GM20000 (cell line): ENCODE measurements around the gene EPRS1.
A peak's percentile ranks its signal among the peaks of the same experiment; 100 is the strongest.

Experiments
- DNase-seq: peaks from one replicate; pipeline ENCODE4 v3.0.0; 2012; ENCODE audit warnings: low spot score
- TF ChIP-seq, protein P1 (sequence below): IDR thresholded peaks from 2 replicates; pipeline ENCODE4 v1.5.1; 2012; ENCODE audit warnings: mild to moderate bottlenecking, control low read depth; ENCODE audit errors: extremely low read depth, missing control alignments

The EPRS1 gene

DNA sequence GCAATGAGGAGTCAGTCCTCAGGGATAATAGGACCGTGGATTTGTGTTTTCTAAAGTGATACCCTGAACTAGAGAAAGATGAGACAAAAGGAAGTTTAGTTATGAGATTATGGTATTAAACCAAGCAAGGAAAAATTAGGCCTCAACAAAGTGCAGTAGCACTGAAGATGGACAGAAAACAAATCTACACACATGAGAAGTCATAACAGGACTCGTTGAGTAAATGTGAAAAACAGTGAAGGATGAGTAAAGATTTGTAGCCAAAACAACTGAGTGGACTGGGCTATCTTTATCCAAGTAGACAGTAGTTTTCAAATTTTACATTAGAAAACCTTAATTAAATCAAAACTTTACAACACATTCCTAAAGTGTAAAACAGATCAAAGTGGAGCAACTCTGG, 15.0 kb downstream of the EPRS1 start:
- DNase-seq, result no peak
- TF ChIP-seq, protein P1, sequence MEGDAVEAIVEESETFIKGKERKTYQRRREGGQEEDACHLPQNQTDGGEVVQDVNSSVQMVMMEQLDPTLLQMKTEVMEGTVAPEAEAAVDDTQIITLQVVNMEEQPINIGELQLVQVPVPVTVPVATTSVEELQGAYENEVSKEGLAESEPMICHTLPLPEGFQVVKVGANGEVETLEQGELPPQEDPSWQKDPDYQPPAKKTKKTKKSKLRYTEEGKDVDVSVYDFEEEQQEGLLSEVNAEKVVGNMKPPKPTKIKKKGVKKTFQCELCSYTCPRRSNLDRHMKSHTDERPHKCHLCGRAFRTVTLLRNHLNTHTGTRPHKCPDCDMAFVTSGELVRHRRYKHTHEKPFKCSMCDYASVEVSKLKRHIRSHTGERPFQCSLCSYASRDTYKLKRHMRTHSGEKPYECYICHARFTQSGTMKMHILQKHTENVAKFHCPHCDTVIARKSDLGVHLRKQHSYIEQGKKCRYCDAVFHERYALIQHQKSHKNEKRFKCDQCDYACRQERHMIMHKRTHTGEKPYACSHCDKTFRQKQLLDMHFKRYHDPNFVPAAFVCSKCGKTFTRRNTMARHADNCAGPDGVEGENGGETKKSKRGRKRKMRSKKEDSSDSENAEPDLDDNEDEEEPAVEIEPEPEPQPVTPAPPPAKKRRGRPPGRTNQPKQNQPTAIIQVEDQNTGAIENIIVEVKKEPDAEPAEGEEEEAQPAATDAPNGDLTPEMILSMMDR, result no peak

DNA sequence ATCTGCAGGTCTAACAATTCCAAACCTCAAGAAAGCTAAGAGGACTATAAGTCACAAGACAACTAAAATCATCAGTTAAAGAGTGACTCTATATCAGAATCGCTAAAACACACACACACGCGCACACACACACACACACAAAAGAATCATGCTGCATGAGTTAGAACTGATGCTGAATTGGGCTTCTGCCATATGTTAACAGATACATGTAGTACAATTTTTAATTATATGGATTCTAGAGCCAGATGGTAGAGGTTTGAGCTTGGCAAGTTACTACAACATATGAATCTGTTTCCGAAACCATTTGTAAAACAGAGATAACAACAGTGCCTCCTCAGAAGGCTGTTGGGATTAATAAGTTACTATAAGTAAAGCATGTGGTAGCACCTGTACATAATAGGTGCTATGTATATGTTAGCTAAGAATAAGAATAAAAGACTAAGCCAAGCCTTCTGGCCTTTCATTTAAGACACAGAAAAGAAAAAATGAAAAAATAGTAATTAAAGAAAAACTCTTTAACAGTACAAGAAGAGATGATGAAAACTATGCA, 17.9 kb downstream of the EPRS1 start:
- no peak for DNase-seq
- TF ChIP-seq, protein P1, result no peak

DNA sequence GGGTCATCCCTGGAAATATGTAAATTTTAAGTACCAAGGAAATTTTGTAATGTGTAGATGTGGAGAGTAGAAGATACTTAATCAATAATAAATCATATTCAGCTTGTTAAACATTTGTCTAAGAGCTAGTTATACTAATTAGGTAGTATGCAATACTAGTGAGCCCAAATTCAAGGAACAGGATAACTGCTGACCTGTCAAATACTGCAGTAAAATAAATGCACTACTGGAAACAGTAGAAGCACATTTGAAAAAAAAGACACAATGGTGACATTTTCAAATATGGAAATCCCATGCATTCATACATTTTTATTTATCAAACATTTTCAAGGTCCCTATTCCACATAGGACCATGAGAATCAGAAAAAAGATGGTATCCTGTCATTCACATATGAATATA, 27.2 kb downstream of the EPRS1 start:
- TF ChIP-seq, protein P1, result no peak
- no peak for DNase-seq

DNA sequence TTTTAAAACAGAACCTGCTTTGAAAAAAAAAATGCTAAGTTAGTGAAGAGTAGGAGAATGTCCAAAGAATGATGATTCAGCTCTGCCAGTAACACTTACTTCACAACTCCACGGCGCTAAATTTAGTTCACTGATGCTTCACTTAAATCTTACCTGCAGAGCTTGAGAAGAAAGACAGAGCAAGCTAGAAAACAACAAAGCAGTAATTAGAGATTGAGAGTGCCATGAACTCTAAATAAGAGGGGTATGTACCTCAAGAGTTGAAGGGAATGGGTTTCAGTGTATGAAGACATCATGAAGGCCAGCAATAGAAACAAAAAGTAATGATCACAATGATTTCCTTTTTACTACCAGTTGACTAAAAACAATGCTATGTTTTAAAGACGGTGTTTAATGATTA, 32.8 kb downstream of the EPRS1 start:
- DNase-seq, result peak; percentile 12
- TF ChIP-seq, protein P1, result no peak

DNA sequence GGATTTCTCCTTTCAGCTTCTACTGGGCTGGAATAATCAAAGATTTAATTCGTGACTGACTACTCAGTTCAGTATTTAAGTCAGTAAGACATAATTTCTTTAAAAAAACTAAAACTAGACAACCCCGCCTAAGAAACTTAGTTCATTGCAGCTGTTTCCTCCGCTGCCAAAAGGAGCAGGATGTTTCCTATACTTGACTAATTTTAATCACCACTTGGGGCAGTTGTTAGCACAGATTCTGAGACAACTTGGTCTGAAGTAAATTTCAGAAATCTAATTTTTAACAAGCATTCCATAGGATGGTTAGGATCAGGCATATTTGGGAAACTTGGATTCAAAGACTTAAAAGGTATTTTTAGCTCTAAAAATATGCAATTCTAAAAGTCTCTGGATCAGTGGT, 34.0 kb downstream of the EPRS1 start:
- no peak for DNase-seq
- TF ChIP-seq, protein P1, result no peak

DNA sequence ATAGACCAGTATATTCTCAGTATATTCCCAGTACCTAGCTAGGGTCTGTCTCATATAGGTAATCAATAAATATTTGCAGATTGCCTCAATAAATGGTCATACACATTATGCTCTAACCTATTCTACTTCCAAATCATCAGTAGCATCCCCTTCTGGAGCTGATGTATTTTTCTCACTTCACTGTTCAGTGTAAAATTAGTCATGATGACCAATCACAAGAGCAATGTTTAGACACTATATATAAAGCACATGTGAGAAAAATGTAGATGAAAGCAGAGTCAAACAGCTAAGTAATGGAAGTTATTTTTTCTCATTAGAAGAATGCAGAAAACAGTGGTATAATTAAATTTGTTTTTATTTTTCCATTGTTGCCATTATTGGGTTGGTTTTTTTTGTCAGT, 34.7 kb downstream of the EPRS1 start:
- TF ChIP-seq, protein P1, result no peak
- DNase-seq, result no peak

DNA sequence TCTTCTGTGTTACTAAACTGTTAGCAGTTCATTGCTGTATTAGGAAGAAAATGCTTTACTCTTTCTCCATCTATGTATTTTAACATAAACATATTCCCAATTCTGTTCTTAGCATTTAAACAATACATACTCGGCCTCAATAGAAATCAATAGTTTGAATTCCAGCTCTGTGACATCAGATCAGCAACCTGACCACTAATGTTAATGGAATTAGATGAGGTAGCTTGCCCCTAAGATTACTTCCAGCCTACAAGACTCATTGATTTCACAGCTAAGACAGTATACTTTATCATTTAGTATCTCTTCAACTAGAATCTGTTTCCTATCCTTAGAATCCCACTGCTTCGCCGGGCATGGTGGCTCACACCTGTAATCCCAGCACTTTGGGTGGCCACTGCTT, 38.9 kb downstream of the EPRS1 start:
- TF ChIP-seq, protein P1, result no peak
- DNase-seq, result no peak
